HG02870 (cell line): Measurements from ENCODE around the gene PDK4.
A peak's percentile ranks its signal among the peaks of the same experiment; 100 is the strongest.

Experiments used
- ATAC-seq: cut with Tn5 transposase; IDR thresholded peaks from one replicate; pipeline ENCODE4 v1.9.1; 2021; ENCODE audit warnings: mild to moderate bottlenecking, moderate library complexity; ENCODE audit not compliant: unreplicated experiment

Gene PDK4

DNA sequence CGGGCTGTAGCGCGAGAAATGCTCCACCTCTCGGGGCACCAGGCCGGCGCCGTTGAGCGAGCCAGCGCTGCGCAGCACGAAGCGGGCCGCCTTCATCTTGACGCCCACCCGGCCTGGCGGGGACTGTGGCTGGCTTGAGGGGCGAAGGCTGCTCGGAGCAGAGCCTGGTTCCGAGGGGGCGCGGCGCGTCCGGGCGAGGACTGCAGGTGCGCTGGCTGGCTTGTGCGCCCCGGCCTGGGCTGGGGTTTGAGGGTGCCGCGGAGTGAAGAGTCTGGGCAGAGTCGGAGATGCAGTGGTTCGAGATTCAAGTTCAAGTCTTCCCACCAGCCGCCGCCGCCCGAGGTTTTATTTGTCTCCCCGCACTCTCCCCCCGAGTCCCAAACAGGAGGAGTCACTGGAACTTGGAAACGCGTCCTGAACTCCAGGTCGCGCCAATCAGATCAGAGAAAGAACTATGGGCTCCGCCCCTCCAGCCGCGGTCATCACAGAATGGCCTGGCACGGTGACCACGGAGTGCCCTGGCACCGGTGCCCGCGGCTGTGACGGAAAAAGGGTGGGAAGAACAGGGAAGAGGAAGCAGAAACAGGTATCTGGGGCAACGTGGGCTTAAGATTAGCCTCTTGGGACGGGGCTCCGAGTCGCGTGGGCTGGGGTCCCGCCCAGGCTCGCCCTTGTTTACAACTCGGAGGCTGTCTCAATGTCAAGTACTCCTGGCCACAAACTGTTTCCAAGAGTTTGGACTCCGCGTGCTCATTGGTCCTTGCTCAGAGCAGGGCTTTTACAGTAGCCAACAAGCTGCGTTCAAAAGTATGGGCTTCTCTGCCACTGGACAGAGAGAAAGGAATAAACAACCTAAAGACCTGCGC is at the start of gene PDK4:
PDK4 (minus strand) TSS at position 319 of the 866 bp plus-strand sequence; CDS start at position 96, 223 bp downstream.
- ATAC-seq: no peak

DNA sequence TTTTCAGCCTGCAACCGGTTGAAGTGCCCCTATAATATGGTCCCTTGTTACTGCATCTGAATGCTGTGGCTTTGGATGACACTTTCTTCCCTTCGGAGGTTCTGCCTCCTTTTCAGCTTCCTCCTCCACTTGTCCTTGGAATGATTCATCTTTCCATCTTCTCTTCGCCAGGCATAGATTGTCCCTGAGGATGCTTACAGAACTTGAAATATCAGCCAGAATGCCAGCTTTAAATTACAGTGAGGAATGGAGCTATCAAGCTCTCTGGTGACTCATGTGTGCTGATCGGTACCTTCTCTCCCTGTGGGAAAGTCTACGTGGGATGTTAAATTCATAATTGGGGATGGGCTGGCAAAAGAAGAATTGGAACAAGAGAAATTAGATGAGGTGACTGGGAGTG is 45.9 kb upstream of the PDK4 start:
- ATAC-seq: no peak

DNA sequence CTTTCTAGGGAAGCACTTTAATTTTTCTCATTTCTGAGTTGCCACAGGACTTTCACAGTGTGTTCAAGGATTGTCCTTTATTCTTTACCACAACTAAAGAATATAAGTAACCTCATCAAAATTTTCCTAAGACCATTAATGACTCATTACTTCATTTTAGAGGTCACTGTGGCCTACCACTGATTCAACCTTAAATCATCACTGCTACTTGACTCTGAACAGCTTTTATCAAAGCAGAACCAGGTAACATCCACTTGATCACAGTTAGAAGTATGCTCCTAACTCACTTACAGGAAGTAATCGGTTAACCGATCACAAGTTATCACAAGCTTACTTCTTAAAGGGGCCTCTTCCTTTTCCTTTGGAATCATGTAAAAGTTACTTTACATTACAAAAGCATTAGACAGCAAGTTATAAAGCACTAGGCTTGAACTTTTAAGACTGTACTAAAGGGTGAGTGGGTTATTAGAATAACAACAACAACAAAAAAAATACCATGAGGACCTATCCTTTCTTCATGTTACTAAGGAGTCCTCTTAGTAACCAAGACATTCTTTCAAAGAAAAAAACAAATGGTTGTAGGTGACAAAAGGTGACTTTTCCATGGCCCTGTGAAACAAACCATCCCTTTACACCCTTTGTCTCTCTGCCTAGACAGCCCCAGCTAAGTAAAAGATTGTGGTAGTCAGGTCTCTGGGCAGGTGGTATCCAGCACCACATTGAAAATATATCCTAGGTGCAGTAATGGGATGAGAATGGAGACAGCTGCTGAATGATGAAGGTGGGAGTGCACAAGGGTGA is 40.0 kb upstream of the PDK4 start:
- no peak for ATAC-seq

DNA sequence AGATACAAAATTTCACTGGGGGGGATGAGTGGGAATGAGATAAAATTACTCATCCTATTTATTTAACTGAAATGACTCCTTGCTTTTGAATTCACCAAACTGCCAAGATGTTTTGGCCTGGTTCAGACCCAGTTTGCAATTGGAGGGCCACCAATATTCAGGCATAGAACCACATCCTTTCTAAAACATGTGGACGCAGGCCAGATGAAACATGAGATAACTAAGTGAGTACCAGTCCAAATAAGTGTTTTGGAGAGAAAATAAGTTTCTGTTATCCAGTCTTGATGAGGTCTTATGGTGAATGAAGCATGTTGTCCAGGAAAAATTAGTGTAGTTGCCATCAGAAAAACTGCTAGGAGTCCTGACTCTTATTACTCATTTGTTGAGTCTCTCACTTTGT is 36.3 kb upstream of the PDK4 start:
- ATAC-seq: no peak

DNA sequence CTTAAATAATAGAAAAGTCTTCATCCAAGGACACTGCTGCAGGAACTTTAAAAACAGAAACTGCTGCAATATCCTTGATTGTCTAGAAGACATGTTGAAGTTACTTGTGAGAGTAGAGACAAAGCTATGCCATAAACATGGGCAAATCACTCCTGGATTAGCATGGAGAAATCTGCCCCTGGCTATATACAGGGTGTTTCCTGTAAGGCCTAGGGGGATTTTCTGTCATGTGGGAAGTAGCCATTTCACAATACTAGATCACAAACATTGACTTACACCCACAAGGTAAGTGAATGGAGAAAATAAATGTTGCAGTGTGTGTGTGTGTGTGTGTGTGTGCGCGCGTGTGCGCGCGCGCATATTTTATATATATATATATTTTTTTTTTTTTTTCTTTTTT is 35.2 kb upstream of the PDK4 start:
- ATAC-seq: no peak

DNA sequence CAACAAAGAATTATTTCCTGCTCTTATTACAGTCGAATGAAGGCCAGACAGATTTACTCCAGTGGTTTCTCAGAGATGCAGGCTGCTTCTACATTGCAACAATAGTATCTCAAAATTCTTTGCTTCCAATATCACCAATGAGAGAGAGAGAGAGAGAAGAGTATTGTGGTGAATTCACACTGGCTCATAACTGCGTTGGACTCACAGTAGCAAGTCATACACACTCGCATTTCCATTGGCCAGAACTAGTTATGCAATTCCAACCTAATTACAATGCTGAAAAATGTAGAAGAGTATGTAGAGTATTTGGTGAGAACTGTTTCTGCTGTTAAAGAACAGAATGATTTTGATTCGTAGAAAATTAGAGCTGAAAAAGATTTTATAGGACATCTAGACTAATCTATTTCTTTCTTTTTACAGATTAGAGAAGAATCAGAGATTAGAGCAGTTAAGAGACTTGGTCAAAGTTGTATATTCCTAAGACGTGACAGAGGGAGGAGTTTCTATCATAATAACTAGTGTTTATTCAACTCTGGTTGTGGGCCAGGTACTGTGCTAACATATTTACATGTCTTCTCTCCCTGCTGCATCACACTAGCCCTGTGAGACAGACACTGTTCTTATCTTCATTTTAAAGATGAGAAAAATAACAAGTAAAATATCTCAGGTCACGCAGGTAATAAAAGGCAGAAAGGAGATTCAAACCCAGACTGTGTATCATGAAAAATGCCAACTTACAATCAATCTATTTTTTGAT is 34.6 kb upstream of the PDK4 start:
- ATAC-seq: no peak

DNA sequence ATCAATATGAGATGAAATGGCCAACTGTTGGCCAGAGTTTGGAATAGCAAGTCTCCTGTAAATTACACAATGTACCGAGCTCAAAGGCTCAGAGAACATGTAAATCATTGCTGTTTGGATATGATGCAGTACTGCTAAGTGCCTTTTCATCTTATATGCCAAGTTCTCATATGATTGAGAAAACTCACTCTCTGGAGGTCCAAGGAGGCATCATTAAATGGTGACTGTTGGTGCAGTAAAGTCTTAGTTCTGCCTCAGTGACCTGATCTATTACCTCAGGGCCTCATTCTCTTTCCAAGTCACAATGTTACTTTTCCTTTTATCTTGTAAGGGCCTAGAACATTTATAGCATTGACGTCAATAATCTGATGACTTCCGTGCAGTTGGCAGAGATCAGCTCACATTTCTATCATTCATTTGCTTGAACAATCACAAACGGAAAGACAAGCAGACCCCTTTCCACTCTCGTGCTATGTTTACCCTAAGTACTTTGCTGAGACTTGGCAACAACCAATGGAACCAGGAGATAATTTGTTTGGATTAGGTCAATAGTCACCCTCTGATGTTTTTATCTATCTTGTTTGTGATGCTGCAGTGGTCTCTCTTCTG is 32.6 kb upstream of the PDK4 start:
- ATAC-seq: no peak

DNA sequence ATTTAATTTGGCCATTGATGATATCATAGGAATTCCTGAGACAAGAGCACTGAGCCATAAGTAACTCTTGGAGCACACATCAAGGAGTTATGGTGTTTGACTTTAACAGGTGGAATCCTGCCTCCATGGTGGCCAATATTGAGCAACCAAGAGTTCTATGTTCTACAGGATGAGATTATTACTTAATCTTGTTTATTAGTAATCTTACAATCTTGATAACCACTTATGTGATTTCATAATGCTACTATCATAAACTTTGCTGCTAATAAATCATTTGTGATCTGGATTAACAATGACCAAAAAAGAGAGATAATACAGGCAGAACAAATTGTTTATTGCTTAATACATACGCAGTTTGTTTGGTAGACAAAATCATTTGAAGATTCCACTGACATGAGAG is 27.5 kb upstream of the PDK4 start:
- ATAC-seq: no peak

DNA sequence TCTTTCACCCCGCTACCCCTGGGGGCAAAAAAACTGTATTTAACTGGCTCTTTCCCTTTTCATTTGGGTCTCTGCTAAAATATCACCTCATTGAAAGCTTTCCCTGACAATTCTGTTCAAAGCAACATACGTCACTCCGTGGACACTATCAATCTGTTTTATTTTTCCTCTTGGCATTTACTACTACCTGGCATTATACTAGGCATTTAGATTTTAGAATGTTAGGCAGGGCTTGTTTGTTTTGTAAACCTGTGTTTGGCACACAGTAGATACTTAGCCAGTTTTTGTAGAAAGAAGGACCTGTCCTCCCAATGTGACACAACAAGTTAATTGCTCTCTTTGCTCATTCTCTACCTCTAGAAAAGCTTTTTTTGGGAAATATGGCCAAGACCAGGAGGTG is 26.5 kb upstream of the PDK4 start:
- no peak for ATAC-seq

DNA sequence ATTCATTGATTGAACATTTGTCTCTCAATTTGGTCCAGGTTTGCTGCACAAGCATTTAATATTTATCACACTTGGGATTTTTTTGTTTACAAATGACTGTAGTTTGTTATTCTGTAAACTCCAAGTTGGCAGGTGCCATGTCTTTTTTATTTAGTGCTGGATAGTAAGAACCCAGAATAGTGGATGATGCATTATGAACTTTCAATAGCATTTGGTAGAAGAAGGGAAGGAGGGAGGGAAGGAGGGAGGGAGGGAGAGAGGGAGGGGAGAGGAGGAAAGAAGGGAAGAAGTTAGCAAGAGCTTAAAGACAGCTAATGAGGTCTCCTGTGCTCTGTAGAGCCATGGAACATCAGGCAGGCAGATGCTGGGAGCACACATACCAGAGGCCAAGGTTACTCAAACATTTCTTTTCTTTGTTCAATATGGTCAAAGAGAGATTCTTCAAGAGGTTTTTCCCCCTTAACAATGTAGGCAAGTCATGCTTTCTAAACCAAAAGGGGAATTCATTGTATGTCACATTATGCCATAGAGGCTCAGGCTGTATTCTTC is 25.8 kb upstream of the PDK4 start:
- no peak for ATAC-seq

DNA sequence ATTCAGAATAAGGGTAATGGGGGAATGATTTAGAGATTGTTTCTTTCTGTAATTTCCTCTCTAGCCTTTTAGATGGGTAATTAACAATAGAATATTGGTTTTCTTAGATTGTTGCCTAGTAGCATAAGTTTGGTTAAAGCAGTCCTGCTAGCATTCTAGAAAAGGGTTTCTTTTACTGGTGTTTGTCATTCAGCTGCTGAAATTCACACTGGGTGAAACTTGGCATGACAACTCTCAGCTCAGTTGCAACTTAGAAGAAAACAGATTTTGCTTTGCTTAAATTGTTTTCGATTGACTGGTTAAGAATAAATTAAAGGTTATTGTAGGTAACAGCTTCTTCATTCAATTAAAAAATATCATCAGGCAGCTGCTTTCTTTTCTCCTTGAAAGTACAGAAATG is 25.1 kb upstream of the PDK4 start:
- no peak for ATAC-seq

DNA sequence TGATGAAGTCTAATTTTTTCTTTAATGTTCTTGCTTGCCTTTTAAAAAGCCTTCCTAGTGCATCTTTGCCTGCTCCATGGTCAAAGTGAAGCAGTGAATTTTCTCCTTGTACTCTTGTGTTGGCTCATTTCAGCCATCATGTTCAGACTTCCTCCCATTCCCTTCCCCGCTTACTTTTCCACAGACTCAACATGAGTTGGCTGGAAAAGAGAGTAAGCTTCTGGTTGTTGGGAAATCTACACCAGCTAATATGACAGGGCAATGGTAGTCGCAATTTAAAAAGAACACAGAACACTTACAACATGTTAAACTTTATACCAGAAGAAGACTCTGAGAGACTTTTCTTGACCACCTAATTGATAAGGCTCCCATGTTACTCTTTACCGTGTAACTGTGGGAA is 24.3 kb upstream of the PDK4 start:
- no peak for ATAC-seq

DNA sequence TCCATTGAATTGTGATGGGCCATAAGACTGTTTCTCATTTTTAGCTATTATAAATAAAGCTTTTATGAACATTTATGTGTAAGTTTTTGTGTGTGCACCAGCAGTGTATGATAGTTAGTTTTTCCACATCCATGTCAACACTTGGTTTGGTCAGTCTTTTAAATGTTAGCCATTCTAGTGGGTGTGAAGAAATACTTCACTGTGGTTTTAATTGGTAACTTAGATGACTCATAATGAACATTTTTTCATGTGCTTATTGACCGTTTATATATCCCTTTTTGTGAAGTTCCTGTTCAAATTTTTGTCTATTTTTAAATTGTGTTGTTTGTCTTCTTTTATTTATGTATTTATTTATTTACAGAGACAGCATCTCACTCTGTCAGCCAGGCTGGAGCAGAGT is 23.6 kb upstream of the PDK4 start:
- no peak for ATAC-seq

DNA sequence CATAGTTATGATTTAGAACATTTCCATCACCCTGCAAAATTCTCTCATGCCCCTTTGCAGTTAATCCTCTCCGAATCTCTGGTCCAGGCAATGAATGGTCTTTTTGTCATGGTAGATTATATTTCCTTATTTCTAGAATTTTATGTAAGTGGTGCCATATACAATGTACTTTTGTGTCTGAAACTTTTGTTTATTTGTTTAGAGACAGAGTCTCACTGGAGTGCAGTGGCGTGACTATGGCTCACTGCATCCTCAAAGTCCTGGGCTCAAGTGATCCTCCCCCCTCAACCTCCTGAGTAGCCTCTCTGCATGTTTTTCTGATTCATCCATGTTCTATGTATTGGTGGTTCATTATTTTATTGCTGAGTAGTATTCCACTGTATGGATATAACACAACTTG is 23.2 kb upstream of the PDK4 start:
- no peak for ATAC-seq

DNA sequence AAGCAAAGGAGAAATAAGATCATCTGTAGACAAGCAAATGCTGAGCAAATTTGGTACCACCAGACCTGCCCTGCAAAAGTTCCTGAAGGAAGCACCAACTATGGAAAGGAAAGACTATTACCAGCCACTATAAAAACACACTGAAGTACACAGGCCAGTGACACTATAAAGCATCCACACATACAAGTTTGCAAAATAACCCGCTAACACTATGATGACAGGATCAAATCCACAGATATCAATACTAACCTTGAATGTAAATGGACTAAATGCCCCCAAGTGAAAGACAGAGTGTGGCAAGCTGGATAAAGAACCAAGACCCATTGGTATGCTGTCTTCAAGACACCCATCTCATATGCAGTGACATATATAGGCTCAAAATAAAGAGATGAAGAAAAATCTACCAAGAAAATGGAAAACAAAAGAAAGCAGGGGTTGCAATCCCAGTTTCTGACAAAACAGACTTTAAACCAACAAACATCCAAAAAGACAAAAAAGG is 18.2 kb upstream of the PDK4 start:
- no peak for ATAC-seq

DNA sequence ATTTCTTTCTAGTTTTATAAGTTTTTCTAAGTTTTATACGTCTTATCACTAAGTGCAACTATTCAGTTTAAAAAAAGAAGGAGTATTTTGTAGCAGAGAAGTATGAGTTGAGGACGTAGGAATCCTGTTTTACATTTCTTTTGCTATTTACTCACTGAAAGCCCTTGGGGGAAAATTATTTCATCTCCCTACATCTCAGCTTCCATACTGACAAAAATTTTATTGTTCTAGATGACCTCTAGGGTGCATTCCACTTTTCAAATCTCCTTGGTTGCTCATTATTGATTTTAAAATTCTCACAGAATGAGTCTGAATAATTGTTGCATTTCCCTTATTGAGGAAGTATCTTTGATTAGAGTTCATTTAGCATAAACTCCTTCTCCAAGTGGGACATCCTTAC is 14.9 kb upstream of the PDK4 start:
- no peak for ATAC-seq

DNA sequence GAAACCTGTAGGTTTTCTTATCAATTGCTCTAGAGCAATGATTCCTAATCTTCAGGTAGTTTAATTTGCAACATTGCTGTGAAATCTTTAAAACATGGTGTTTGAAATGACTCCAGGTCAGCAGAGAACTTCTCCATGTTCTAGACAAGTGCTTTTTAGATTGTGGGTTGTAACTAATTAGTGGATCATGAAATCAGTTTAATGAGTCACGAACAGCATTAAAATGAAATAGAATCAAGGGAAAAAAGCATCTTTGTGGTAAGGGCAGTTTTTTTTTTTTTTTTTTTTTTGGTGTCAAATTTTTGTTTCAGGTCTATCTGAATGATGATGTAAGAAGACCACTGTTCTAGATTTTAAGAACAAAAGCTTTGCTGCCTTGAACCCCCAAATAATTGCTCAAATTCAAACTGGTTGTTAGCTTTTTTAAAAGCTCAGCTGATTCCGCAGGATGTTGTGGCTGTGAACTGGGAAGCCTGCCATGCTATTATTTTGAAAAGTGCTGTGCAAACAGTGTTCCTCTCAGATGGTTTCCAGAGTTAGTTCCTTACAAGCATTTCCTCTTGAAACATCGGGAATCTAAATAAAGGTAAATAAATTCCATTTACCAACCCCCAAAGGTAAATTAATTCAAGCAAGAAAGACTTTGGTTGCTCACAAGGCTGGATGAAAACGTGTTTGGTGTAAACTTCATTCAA is 13.1 kb upstream of the PDK4 start:
- no peak for ATAC-seq

DNA sequence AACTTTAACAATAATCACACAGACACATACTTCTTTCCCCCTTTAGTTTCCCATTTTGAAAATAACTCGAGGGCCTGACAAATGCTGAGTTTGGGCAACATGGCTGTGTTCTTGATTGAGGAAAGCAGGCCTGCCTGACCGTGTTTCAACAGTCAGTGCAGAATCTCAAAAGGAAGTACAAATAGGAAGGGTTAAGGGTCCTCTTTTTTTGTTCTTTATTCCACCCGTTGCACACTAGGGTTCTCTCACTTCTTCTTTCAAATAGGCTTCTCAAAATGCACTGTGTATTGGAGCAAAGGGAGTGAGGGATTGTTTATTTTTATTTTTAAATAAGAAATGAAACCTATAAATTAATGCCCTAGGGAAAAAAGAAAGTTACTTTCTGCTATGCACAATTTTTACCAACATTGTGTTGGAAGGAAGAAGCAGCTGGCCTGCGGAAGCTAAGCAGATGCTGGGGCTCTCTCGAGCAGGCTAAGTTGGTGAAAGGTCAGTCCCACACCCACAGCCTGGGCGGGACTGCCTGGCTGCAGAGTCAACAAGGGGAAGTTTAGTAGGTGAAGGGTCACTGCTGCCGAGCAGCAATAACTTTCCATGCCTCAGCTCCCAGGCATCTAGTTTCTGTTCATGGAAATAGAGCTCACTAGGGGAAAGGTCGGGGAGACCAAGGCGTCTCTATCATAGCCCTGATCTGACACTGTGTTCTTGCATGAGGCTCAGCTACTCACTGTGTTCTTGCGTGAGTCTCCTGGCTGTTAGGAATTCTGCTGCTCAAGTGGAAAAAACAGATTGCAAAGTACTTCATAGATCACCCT is 12.2 kb upstream of the PDK4 start:
- peak; percentile 96 for ATAC-seq

DNA sequence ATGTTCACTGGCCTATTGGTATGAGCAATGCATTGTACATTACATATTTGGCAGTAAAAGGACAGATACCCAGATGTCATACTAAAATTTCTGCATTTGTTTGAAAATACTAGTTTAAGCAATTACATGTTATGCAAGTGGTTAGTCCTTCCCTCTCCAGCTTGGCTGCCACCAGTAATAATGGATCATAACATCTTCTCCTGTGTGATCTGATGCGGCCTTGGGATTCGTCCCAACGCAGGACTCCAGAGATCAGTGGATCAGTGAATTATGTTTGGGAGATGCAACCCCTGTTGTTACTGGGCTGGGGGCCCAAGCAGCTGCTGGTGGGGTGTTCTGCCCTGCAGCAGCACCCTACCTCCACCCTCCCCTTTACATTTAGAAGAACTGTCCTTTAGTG is 11.2 kb upstream of the PDK4 start:
- ATAC-seq: no peak
